Stimulated activated CD8-positive, alpha-beta memory T cell treated with anti-CD3 and anti-CD28 coated beads, Interleukin-15, amount 100 ng/mL, for 24 hours (primary cell): ENCODE results near the gene RPL21.
"Not testable (repeated sequence)": the region's sequence is repeated elsewhere in the genome, so short reads cannot be mapped to it uniquely, and the experiment has no call there.

Experiments
- DNase-seq: peaks from one replicate; pipeline ENCODE4 v3.0.0-alpha.2; 2020; ENCODE audit warnings: low read depth

The RPL21 gene

DNA sequence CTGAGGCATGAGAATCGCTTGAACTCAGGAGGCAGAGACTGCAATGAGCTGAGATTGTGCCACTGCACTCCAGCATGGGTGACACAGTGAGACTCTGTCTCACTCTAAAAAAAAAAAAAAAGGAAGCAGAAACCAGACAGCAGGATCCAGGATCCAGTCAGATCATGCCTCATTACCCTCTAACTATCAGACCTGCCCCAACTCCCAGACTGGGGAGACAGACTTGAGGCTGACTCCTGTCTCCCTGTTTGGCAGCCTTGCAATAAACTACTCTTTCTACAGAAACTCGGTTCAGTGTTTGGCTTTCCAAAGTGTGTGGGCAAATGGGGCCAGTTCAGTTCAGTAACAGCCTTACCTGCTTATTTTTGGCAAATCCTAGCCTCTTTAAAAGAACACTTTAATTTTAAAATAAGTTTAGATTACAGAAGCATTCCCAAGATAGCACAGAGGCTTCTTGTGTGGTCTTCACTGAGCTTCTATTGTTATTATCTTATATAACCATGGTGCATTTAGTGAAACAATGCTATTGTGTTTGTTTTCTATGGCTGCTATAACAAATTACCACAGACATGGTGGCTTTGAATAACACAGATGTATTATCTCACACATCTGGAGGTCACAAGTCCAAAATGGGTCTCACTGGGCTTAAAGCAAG is 37.8 kb downstream of the RPL21 start:
- no peak for DNase-seq

DNA sequence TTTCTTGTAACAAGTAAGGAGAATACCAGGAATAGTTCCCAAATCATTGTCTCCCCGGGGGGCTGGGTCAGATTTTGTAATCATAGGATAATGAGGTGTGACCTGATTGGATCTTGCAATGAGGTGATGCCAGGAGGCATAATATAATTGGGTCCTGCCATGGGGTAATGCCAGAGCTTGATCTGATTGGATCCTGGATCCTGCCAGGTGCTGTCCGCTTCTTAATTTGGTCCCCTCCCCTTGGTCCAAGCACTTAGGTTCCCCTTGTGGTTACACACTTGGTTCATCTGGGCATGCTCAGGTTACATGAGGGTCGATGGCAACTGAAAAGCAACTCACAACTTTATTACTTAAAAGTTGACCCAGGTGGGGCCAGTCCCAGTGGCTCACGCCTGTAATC is 39.4 kb downstream of the RPL21 start:
- DNase-seq, result no peak

DNA sequence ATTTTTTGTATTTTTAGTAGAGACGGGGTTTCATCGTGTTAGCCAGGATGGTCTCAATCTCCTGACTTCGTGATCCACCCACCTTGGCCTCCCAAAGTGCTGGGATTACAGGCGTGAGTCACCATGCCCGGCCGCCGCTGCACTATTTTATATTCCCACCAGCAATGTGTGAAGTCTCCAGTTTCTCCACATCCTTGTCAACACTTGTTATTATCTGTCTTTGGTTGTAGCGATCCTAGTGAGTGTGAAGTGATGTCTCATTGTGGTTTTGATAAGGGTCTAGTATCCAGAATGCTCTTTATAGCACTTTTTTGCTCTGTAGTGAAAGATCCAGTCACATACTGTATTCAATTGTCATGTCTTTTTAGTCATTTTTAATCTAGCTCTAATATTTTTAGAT is 40.6 kb downstream of the RPL21 start:
- not testable (repeated sequence) for DNase-seq

DNA sequence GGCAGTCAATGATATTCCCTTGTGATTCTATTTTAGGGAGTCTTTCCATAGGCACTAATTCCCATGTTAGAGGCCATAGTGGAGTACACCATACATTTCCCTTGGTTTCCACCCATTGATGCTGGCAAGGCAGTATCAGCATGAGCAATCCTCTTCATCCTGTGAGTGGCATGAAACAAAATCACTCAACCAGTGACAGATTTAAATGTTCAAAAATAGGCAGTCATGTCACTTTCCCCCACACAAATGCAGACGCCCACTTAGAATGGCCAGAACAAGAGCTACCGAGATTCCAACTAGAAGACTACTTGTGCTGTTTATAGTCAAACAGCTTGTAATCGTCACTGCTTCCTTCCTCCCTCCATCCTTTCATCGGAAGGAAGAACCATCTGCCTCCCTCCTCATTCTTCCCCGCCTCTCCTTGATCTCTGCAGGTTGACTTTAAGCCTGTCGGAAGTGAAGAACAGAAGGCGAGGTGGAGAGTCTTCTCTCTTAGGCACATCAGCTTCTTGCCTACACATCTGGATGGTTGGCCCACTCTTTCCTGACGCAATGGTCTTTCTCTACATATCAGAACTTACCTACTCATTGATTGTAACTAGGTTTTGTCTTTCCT is 41.8 kb downstream of the RPL21 start:
- DNase-seq, result no peak

DNA sequence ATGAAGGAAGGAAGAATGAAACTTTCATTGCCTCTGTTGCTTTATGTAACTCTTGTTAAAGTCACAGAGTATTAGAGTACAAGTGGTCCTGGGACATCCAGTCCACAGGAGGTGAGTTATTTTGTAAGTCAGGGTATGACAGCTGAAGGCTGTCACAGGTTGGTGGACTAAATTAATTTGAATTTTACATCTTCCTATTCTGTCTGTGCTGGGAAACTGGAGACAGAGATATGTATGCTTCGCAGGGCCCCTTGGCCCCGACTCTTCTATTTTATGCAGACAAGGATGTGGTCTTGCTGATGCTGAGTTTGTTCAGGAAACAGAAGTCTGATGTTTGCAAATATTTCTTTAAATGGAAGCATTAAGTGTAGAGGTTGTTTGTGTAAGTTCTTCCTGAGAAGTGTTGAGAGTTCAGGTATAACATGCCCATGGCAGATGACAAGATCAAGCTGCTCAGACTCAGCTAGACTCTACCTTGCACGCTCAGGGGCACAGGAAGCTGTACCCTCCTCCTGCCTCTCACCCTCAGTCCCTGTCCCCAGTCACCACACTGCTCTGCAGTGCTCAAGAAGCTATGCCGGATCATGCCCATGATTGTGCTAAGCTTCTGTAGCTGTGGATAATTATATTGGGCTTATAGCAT is 42.6 kb downstream of the RPL21 start:
- no peak for DNase-seq

DNA sequence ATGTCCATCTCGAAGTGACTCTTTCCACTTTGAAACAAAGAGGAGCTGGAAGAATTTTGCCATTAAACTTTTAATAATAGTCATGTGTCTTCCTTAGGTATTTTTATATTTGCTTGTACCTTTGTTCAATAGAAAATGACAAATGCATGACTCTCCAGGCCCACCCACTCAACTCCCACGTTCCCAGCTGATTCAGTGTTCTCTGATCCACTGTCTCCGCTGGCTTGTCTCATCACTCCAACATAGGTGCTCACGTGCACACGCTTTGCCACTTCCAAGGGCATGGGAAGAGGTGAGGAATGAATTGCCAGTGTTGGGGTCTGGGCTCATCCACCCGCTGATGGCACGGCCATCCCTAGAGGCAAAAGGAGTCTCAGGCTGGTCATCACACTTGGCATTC is 43.7 kb downstream of the RPL21 start:
- DNase-seq, result no peak

DNA sequence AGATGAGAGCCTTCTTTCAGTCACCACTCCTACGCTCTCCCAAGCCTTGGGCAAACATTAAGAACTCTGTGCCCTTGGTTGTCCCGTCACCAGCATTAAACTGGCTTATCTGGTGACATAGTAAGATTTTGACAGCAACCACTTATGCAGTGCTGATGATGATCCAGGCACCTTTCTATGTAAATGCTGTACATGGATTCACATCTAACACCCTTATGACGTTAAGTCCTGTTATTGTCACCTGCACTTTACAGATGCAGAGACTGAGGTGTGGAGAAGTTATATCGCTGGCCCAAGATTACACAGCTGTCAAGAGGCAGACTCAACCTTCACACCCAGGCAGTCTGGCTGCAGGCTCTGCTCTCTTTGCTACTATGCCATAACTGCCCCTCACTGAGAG is 44.3 kb downstream of the RPL21 start:
- DNase-seq, result no peak

DNA sequence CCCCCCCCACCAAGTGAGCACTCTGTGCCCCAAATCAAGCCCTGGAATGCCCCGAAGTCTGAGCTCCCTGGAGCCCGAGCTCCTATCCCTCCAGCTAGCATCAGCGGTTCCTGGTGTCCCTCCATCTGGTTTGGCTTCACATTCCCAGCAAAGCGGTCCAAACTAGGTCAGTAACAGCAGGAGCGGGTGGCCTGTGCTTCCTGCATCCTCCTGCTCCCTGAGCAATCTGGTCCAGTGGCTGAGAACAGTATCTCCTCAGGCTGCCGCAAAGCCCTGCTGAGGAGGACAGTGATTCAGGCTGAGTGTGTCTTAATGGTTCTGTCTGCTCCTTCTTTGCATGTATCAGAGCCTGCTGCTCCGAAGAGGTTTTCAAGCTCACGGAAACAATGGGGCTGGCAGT is 45.1 kb downstream of the RPL21 start:
- no peak for DNase-seq

DNA sequence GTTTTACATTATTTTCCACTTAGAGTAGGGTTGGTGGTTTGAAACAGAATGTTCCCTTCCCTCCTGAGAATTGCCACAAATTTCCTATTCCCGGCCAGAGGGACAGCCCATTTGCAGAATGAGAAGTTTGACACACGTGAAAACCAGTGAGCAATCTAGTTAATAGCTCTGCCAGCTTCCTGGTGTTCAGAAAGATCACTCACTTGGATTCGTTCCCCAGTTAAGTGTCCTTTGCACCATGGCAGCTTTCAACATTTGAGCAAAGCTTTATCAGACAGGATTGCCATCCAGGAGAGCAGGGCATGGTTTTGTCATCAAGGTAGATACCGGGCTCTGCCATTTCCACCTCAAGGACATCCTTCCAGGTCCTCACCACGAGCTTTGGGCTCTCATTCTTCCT is 47.5 kb downstream of the RPL21 start:
- no peak for DNase-seq

DNA sequence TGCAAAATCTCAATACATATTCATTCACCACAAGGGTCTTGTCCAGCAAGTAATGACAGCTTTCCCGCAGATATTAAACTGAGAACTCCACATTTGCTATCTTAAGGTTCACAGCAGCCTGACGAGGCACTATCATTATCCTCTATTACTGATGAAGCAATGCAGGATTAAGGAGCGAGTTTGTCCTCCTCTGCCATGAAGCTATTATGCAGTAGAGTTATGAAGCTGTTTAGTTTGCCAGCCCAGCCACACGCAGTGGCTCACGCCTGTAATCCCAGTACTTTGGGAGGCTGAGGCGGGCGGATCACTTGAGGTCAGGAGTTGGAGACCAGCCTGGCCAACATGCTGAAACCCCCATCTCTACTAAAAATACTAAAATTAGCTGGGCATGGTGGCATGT is 49.0 kb downstream of the RPL21 start:
- DNase-seq, result not testable (repeated sequence)

DNA sequence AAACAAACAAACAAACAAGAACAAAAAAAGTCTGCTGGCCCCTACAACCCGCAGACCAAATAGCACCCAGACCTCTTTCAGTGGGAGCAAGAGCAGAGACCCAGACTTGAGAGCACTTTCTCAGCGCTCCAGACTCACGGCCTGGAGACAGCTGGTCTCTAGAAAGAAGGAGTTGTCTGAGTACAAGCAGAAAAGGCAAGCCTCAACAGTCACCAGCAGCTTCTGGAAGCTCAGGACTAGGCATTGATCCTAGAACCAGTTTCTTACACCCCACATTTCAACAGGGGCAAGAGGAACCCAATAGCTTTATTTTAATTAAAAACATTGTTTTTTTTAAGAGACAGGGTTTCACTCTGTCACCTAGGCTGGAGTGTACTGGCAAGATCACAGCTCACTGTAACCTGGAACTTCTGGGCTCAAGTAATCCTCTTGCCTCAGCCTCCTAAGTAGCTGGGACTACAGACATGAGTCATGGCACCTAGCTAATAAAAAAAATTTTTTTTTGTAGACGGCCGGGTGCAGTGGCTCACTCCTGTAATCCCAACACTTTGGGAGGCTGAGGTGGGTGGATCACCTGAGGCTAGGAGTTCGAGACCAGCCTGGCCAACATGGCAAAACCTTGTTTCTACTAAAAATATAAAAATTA is 49.7 kb downstream of the RPL21 start:
- DNase-seq, result no peak

DNA sequence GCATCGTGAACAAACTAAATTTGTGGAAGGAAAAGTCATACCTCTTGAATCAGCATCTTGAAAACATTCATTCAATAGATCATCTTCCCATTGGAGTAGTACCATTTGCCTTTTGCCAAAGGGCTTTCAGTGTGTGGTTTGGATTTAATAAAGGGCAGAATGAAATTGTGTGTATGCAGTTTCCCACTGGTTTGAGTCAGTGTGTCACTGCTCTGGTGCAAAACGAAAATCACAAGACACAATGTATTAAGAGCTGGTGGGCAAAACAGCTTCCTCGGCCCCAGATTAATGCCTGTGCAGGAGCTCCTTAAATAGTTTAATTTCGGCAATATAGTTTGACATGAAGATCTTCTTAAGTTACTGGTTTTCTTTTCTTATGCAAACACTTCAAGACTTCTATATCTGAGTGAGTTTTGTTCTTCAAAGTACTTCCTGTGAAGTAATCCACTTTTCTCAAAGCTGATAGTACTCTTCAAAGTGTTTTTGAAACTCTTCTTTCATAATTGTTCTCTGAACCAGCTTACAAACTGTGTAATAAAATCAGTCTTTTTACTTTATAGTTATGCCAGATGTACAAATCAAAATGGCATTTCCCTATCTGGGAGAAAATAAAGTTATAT is 51.4 kb downstream of the RPL21 start:
- DNase-seq, result no peak

DNA sequence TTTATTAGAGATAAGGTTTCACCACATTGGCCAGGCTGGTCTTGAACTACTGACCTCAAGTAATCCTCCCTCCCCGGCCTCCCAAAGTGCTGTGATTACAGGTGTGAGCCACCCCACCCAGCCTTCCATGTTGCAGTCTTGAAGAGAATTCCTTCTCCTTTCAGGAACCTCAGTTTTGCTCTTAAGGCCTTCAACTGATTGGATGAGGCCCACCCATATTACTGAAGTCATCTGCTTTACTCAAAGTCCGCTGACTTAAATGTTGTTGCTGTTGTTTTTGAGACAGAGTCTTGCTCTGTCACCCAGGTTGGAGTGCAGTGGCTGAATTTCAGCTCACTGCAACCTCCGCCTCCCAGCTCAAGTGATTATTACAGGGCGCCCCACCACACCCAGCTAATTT is 52.7 kb downstream of the RPL21 start:
- no peak for DNase-seq

DNA sequence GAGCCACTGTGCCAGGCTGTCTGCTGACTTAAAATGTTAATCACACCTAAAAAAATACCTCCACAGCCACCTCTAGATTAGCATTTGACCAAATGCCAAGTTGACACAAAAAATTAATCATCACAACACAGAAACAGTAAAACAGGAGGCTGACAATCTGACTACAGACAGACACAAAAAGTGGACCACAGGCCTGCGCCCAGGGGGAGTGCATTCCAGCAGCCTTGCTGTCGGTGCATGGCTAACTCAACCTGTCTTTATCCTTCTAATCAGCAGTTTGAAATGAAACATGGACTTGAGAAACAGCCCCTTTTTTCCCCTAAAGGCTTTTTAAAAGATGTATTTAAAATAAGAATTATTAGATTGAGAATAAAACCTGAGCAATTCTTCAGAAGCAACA is 53.3 kb downstream of the RPL21 start:
- no peak for DNase-seq
